Measurements from ENCODE around the gene PRRT1B. TPM values are rescaled to one million over a fixed set of nuclear protein-coding genes. Genes with fewer than 3 reads are reported as not detected.

The PRRT1B gene
- total and polyA plus RNA-seq, 9 of the 15 experiments (the other 6 are each of a cell fraction or from before 2014, with no cell fraction given) = not detected

DNA sequence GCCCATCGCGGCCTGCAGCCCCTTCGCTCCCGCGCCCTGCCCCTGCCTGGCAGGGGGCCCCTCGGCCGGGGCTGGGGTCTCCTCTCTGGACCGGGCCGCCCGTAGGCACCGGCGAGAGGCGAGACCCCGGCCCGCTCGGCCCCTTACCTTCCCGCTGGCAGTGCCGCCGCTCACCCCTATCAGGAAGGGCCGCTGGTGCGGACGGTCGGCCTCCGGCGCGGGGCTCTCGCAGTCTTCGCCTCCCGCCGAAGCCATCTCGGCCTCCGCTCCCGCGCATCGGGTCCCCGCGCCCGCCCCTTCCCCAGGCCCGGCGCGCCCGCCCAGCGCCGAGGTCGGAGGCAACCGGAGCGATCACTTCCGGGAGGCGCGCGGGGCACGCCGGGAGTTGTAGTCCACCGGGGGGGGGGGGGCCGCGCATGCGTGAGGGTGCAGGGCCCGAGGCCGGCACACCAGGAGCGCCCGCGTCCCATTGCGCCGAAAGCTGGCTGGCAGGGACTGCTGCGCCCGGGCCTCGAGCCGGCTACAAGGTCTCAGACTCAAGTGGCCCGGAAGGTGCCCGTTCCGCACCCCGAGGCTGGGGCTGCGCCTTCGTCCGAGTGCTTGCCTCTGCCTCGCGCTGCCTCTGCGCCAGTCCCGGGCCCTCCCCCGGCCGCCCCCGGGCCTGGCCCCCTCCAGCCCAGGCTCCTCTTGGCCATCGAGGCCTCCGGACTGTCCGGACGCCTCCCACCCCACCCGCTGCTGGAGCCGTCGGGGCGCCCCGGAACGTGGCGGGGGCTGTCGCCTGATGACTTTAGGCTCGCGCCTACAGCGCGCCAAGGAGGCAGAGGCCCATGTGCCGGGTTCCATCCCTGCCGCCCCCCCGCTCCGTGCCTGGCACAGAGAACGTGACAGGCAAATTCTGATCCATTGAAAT, 14.1 kb upstream of the PRRT1B start, which contains the start of gene UCK1 (continued):
- TF ChIP-seq, protein P1, sequence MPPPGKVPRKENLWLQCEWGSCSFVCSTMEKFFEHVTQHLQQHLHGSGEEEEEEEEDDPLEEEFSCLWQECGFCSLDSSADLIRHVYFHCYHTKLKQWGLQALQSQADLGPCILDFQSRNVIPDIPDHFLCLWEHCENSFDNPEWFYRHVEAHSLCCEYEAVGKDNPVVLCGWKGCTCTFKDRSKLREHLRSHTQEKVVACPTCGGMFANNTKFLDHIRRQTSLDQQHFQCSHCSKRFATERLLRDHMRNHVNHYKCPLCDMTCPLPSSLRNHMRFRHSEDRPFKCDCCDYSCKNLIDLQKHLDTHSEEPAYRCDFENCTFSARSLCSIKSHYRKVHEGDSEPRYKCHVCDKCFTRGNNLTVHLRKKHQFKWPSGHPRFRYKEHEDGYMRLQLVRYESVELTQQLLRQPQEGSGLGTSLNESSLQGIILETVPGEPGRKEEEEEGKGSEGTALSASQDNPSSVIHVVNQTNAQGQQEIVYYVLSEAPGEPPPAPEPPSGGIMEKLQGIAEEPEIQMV (tag; conservative IDR thresholded peaks at IDR 0.05; ENCODE audit: low read depth) = no peak
- TF ChIP-seq DIDO1 (tag; IDR thresholded peaks at IDR 0.05; ENCODE audit: low read depth) (no peak), ZNF324 (CRISPR knock-in tag; IDR thresholded peaks at IDR 0.05) (no peak), POLR2G (IDR thresholded peaks at IDR 0.05; ENCODE audit: low read depth, low read length) (peak; percentile 84)
- TF ChIP-seq, protein P2, sequence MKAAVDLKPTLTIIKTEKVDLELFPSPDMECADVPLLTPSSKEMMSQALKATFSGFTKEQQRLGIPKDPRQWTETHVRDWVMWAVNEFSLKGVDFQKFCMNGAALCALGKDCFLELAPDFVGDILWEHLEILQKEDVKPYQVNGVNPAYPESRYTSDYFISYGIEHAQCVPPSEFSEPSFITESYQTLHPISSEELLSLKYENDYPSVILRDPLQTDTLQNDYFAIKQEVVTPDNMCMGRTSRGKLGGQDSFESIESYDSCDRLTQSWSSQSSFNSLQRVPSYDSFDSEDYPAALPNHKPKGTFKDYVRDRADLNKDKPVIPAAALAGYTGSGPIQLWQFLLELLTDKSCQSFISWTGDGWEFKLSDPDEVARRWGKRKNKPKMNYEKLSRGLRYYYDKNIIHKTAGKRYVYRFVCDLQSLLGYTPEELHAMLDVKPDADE (conservative IDR thresholded peaks at IDR 0.05; ENCODE audit: control insufficient read depth, low read depth, low read length) = peak; percentile 84
- TF ChIP-seq, protein P3, sequence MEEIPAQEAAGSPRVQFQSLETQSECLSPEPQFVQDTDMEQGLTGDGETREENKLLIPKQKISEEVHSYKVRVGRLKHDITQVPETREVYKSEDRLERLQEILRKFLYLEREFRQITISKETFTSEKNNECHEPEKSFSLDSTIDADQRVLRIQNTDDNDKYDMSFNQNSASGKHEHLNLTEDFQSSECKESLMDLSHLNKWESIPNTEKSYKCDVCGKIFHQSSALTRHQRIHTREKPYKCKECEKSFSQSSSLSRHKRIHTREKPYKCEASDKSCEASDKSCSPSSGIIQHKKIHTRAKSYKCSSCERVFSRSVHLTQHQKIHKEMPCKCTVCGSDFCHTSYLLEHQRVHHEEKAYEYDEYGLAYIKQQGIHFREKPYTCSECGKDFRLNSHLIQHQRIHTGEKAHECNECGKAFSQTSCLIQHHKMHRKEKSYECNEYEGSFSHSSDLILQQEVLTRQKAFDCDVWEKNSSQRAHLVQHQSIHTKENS (CRISPR knock-in tag; IDR thresholded peaks at IDR 0.05) = no peak
- TF ChIP-seq, protein P4, sequence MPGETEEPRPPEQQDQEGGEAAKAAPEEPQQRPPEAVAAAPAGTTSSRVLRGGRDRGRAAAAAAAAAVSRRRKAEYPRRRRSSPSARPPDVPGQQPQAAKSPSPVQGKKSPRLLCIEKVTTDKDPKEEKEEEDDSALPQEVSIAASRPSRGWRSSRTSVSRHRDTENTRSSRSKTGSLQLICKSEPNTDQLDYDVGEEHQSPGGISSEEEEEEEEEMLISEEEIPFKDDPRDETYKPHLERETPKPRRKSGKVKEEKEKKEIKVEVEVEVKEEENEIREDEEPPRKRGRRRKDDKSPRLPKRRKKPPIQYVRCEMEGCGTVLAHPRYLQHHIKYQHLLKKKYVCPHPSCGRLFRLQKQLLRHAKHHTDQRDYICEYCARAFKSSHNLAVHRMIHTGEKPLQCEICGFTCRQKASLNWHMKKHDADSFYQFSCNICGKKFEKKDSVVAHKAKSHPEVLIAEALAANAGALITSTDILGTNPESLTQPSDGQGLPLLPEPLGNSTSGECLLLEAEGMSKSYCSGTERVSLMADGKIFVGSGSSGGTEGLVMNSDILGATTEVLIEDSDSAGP (CRISPR knock-in tag; IDR thresholded peaks at IDR 0.05) = no peak
- TF ChIP-seq, protein P5, sequence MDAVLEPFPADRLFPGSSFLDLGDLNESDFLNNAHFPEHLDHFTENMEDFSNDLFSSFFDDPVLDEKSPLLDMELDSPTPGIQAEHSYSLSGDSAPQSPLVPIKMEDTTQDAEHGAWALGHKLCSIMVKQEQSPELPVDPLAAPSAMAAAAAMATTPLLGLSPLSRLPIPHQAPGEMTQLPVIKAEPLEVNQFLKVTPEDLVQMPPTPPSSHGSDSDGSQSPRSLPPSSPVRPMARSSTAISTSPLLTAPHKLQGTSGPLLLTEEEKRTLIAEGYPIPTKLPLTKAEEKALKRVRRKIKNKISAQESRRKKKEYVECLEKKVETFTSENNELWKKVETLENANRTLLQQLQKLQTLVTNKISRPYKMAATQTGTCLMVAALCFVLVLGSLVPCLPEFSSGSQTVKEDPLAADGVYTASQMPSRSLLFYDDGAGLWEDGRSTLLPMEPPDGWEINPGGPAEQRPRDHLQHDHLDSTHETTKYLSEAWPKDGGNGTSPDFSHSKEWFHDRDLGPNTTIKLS (IDR thresholded peaks at IDR 0.05; ENCODE audit: borderline replicate concordance, low read depth) = peak; percentile 73; the same call in 1 of the 2 replicates
